Naive B cell (primary cell): ENCODE results near the gene PBX4. TPM values are rescaled to one million over a fixed set of nuclear protein-coding genes. Genes with fewer than 3 reads are reported as not detected.
A peak's percentile ranks its signal among the peaks of the same experiment; 100 is the strongest.
"Not testable (repeated sequence)": the region's sequence is repeated elsewhere in the genome, so short reads cannot be mapped to it uniquely, and the experiment has no call there.

Experiments
- ATAC-seq, 2 donors: fragments of 150-1000 bp; cut with Tn5 transposase; 2 replicates each; pipeline ENCODE4 v1.10.0; 2021; ENCODE audit warnings: low read depth in 2 of 2, mild to moderate bottlenecking in 2 of 2, moderate library complexity in 2 of 2
- DNase-seq: peaks from one replicate; pipeline ENCODE4 v3.0.0; 2022
- H3K27ac Mint-ChIP-seq, 6 donors: one replicate each; pipeline ENCODE4 v1.8.0; 2020 to 2022; ENCODE audit warnings: mild to moderate bottlenecking in 6 of 6, mixed read lengths in 6 of 6, moderate library complexity in 5 of 6, inconsistent platforms in 2 of 6
- H3K27me3 Mint-ChIP-seq, 3 donors: one replicate each; pipeline ENCODE4 v1.8.0; 2021 to 2022; ENCODE audit warnings: mixed read lengths in 3 of 3, mild to moderate bottlenecking in 1 of 3
- H3K36me3 Mint-ChIP-seq, 2 donors: one replicate each; pipeline ENCODE4 v1.8.0; 2020 to 2022; ENCODE audit warnings: mixed read lengths in 2 of 2, inconsistent platforms in 1 of 2, mild to moderate bottlenecking in 1 of 2
- H3K4me1 Mint-ChIP-seq, 3 donors: one replicate each; pipeline ENCODE4 v1.8.0; 2020 to 2022; ENCODE audit warnings: mixed read lengths in 3 of 3, inconsistent platforms in 1 of 3, mild to moderate bottlenecking in 1 of 3, moderate library complexity in 1 of 3
- H3K4me3 Mint-ChIP-seq, 8 donors: one replicate each; pipeline ENCODE4 v1.8.0; 2020 to 2022; ENCODE audit warnings: mild to moderate bottlenecking in 8 of 8, mixed read lengths in 8 of 8, moderate library complexity in 8 of 8, inconsistent platforms in 2 of 8
- H3K9me3 Mint-ChIP-seq, 7 donors: one replicate each; pipeline ENCODE4 v1.8.0; 2020 to 2022; ENCODE audit warnings: mixed read lengths in 7 of 7, mild to moderate bottlenecking in 5 of 7, inconsistent platforms in 2 of 7, moderate library complexity in 1 of 7
- polyA plus RNA-seq, 6 donors: library from polyadenylated mRNA; unstranded; fragments of 300-500 nt; fragmentation: Illumina TruSeq; gene quantifications; one replicate each; pipeline ENCODE4 v1.2.3, GENCODE V29; 2021; ENCODE audit warnings: low read depth in 6 of 6

Gene PBX4
- polyA plus RNA-seq, 6 donors from 2014 or later: 0.26 to 0.31 TPM; not detected in 4

GRCh38 chr19:19606686-19607085 lies 11.8 kb downstream of the PBX4 start:
- ATAC-seq, H3K9me3 Mint-ChIP-seq, H3K36me3 Mint-ChIP-seq, H3K27ac Mint-ChIP-seq, H3K4me1 Mint-ChIP-seq, H3K27me3 Mint-ChIP-seq, DNase-seq: not testable (repeated sequence)
- peak overlapping the region in 1 of 8 donors; percentile 25 for H3K4me3 Mint-ChIP-seq

- ATAC-seq (no peak), DNase-seq (no peak)
- H3K36me3 Mint-ChIP-seq: no peaks in the 10 kb centered on the region
- no peaks in the 10 kb centered on the region for H3K27me3 Mint-ChIP-seq
- H3K9me3 Mint-ChIP-seq: no peaks in the 10 kb centered on the region
- H3K4me3 Mint-ChIP-seq: no peak overlapping the region
- peaks cover 0 to 5% (median 0%) of the 10 kb centered on the region in 3 donors for H3K4me1 Mint-ChIP-seq
- H3K27ac Mint-ChIP-seq: peak overlapping the region in 2 of 6 donors; percentile 59 to 72
Observed at GRCh38 chr19:19606021-19606420, 12.5 kb downstream of the PBX4 start.

GRCh38 chr19:19602713-19603324 lies 15.7 kb downstream of the PBX4 start:
- Mint-ChIP-seq H3K9me3 (no peaks in the 10 kb centered on the region), H3K27me3 (no peaks in the 10 kb centered on the region), H3K4me1 (no peaks in the 10 kb centered on the region), H3K4me3 (no peak overlapping the region), H3K36me3 (no peaks in the 10 kb centered on the region), H3K27ac (no peak overlapping the region)
- no peak for ATAC-seq
- DNase-seq: no peak

- no peak overlapping the region for H3K27ac Mint-ChIP-seq
- no peak overlapping the region for H3K4me3 Mint-ChIP-seq
- H3K36me3 Mint-ChIP-seq: no peaks in the 10 kb centered on the region
- no peaks in the 10 kb centered on the region for H3K27me3 Mint-ChIP-seq
- H3K4me1 Mint-ChIP-seq: no peaks in the 10 kb centered on the region
- no peaks in the 10 kb centered on the region for H3K9me3 Mint-ChIP-seq
- DNase-seq: no peak
- no peak for ATAC-seq
Observed at GRCh38 chr19:19602136-19602712, 16.3 kb downstream of the PBX4 start.

GRCh38 chr19:19600793-19601330 lies 17.6 kb downstream of the PBX4 start:
- Mint-ChIP-seq H3K9me3 (no peaks in the 10 kb centered on the region), H3K27ac (no peak overlapping the region), H3K27me3 (no peaks in the 10 kb centered on the region), H3K36me3 (no peaks in the 10 kb centered on the region), H3K4me3 (peak overlapping the region in 1 of 8 donors; percentile 68), H3K4me1 (no peaks in the 10 kb centered on the region)
- ATAC-seq (peak in 1 of 2 donors; percentile 4), DNase-seq (no peak)

DNA sequence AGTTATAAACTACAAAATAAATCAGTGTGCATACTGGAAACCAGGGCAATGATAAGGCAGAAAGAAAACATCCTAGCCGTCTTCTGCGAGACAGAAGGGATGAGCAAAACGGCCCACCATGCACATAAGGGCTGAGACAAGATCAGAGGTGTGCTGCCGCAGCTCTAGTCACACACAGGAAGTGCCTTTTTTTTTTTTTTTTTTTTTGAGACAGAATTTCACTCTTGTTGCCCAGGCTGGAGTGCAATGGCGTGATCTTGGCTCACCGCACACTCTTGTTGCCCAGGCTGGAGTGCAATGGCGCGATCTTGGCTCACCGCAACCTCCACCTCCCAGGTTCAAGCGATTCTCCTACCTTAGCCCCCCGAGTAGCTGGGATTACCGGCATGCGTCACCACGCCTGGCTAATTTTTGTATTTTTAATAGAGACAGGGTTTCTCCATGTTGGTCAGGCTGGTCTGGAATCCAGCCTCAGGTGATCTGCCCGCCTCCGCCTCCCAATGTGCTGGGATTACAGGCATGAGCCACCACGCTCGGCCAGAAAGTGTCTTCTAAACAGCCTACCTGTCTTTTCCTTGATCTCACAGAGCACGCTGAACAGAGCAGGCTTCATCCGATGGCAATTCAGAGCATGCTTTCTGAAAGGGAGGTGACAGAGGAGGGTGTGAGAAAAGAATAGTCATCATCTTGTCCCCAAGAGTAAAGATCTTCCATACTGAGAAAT lies 19.6 kb downstream of the PBX4 start:
- H3K27me3 Mint-ChIP-seq, DNase-seq, H3K4me1 Mint-ChIP-seq: not testable (repeated sequence)

DNA sequence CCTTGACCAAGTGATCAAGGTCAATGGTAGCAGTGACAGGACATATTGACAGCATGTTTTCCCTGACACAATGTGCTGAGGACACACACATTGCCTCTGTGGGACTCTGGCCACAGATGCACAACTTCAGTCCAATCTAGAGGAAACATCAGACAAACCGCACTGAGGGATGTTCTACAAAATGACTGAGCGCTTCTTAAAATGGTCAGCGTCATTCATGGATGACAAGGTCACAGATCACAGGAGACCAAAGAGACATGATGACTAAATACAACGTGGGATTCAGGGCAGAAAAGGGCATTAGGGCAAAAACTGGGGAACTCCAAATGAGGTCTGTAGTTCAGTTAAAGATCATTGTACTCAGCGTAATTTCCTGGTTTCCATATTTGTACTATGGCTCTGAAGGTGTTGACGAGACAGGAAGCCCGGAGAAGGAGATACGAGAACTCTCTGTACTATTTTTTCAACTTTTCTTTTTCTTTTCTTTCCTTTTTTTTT lies 20.6 kb downstream of the PBX4 start:
- DNase-seq (no peak), ATAC-seq (peak; percentile 73 to 82)
- Mint-ChIP-seq H3K9me3 (no peaks in the 10 kb centered on the region), H3K27ac (peak overlapping the region in 4 of 6 donors; percentile 5 to 80 (median 66)), H3K4me1 (no peaks in the 10 kb centered on the region), H3K4me3 (peak overlapping the region in 1 of 8 donors; percentile 38), H3K36me3 (no peaks in the 10 kb centered on the region), H3K27me3 (no peaks in the 10 kb centered on the region)

More for the DNA sequence above, 19.6 kb downstream of the PBX4 start:
- not testable (repeated sequence) for H3K36me3 Mint-ChIP-seq, H3K9me3 Mint-ChIP-seq
- ATAC-seq: peak in 1 of 2 donors; percentile 20
- peak overlapping the region in 2 of 8 donors; percentile 44 to 58 for H3K4me3 Mint-ChIP-seq
- peak overlapping the region in 3 of 6 donors; percentile 47 to 73 (median 64) for H3K27ac Mint-ChIP-seq

- no peak overlapping the region for H3K4me3 Mint-ChIP-seq
- peak overlapping the region in 3 of 6 donors; percentile 21 to 75 (median 26) for H3K27ac Mint-ChIP-seq
- H3K4me1 Mint-ChIP-seq: no peaks in the 10 kb centered on the region
- DNase-seq (no peak), ATAC-seq (no peak)
- no peaks in the 10 kb centered on the region for H3K9me3 Mint-ChIP-seq
- H3K36me3 Mint-ChIP-seq: no peaks in the 10 kb centered on the region
- no peaks in the 10 kb centered on the region for H3K27me3 Mint-ChIP-seq
Observed at GRCh38 chr19:19595171-19595701, 23.3 kb downstream of the PBX4 start.

DNA sequence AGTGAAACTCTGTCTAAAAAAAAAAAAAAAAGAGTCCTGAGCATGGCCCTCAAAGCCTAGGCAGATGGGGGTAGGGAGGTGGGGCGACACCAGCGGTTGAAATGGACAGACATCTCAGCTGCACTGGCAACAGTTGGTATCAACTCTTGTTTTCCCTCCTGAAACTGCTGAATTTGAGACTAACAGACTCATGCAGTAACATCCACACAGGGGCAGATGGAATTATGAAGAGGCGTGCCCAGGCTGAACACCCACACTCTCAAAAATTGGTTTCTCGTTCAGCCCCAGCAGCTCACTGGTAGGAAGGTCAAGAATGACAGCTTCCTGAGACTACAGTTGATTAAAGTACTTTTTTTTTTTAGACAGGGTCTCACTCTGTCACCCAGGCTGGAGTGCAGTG lies 24.1 kb downstream of the PBX4 start:
- H3K4me3 Mint-ChIP-seq: no peak overlapping the region

DNA sequence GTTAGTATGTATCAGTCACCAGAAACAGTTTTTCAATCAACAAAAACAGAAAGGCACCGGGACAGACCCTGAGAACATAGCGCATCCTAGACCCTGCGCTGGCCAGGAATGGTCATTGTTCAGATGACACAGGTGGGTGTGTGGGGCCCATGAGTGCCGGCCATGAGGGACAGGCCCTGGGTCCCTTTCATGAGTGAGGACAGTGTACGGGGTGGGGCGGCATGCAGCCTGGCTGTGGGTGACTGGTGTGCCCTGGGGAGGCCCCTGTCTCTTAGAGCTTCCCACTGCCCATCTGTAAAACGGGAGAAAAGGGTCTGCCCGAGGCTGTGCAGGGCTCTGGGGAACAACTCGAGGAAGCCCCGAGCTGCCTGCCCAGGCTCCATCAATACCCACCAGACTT lies 25.8 kb downstream of the PBX4 start:
- peak overlapping the region in 1 of 6 donors; percentile 53 for H3K27ac Mint-ChIP-seq
- no peaks in the 10 kb centered on the region for H3K9me3 Mint-ChIP-seq
- no peaks in the 10 kb centered on the region for H3K36me3 Mint-ChIP-seq
- H3K27me3 Mint-ChIP-seq: no peaks in the 10 kb centered on the region
- DNase-seq (no peak), ATAC-seq (no peak)
- H3K4me3 Mint-ChIP-seq: no peak overlapping the region
- no peaks in the 10 kb centered on the region for H3K4me1 Mint-ChIP-seq

More for the DNA sequence above, 24.1 kb downstream of the PBX4 start:
- no peak for ATAC-seq
- Mint-ChIP-seq H3K27me3 (no peaks in the 10 kb centered on the region), H3K4me1 (no peaks in the 10 kb centered on the region), H3K9me3 (no peaks in the 10 kb centered on the region), H3K36me3 (no peaks in the 10 kb centered on the region), H3K27ac (no peak overlapping the region)
- no peak for DNase-seq

GRCh38 chr19:19591133-19591825 lies 27.2 kb downstream of the PBX4 start:
- Mint-ChIP-seq H3K36me3 (no peaks in the 10 kb centered on the region), H3K27me3 (no peaks in the 10 kb centered on the region)

GRCh38 chr19:19588546-19588945 lies 29.9 kb downstream of the PBX4 start:
- no peak overlapping the region for H3K4me3 Mint-ChIP-seq

More at GRCh38 chr19:19591133-19591825, 27.2 kb downstream of the PBX4 start:
- H3K27ac Mint-ChIP-seq: peak overlapping the region in 1 of 6 donors; percentile 65
- ATAC-seq (peak; percentile 68 to 92), DNase-seq (no peak)
- no peaks in the 10 kb centered on the region for H3K4me1 Mint-ChIP-seq
- H3K4me3 Mint-ChIP-seq: peak overlapping the region in 1 of 8 donors; percentile 14
- no peaks in the 10 kb centered on the region for H3K9me3 Mint-ChIP-seq

GRCh38 chr19:19587771-19588170 lies 30.7 kb downstream of the PBX4 start:
- no peaks in the 10 kb centered on the region for H3K4me1 Mint-ChIP-seq
- no peak overlapping the region for H3K27ac Mint-ChIP-seq
- H3K36me3 Mint-ChIP-seq: no peaks in the 10 kb centered on the region
- DNase-seq: no peak
- no peak for ATAC-seq
- no peaks in the 10 kb centered on the region for H3K27me3 Mint-ChIP-seq
- H3K9me3 Mint-ChIP-seq: no peaks in the 10 kb centered on the region
- no peak overlapping the region for H3K4me3 Mint-ChIP-seq

More at GRCh38 chr19:19588546-19588945, 29.9 kb downstream of the PBX4 start:
- Mint-ChIP-seq H3K36me3 (no peaks in the 10 kb centered on the region), H3K27me3 (no peaks in the 10 kb centered on the region), H3K9me3 (no peaks in the 10 kb centered on the region), H3K27ac (no peak overlapping the region), H3K4me1 (no peaks in the 10 kb centered on the region)
- DNase-seq (no peak), ATAC-seq (no peak)
